RWPE2 (cell line): Measurements from ENCODE around the gene COPS4.
"Not testable (repeated sequence)": the region's sequence is repeated elsewhere in the genome, so short reads cannot be mapped to it uniquely, and the experiment has no call there.

ENCODE experiments used
- ATAC-seq: fragments of 200-7000 bp; cut with Tn5 transposase; 3 replicates; pipeline ENCODE4 v1.9.1; 2021; ENCODE audit warnings: low read depth
- DNase-seq: peaks from one replicate; pipeline ENCODE4 v3.0.0-alpha.2; 2020; ENCODE audit warnings: low spot score
- H3K27ac ChIP-seq: fragments of 450-650 bp; 2 replicates; pipeline ENCODE4 v1.5.1; 2017; ENCODE audit warnings: mild to moderate bottlenecking; ENCODE audit not compliant: poor library complexity, severe bottlenecking
- H3K27me3 ChIP-seq: fragments of 250-450 bp; sonication (Bioruptor Pico); 2 replicates; pipeline ENCODE4 v1.5.1; 2021; ENCODE audit warnings: mild to moderate bottlenecking, moderate library complexity; ENCODE audit not compliant: insufficient read depth, poor library complexity, severe bottlenecking
- H3K36me3 ChIP-seq: fragments of 250-450 bp; sonication (Bioruptor Pico); 2 replicates; pipeline ENCODE4 v1.5.1; 2020; ENCODE audit warnings: low read depth, mild to moderate bottlenecking, moderate library complexity
- H3K4me1 ChIP-seq: fragments of 250-450 bp; sonication (Bioruptor Pico); 2 replicates; pipeline ENCODE4 v1.5.1; 2021; ENCODE audit warnings: mild to moderate bottlenecking, moderate library complexity; ENCODE audit not compliant: insufficient read depth, poor library complexity, severe bottlenecking
- H3K4me3 ChIP-seq: fragments of 250-450 bp; sonication (Bioruptor Pico); 2 replicates; pipeline ENCODE4 v1.5.1; 2021; ENCODE audit warnings: mild to moderate bottlenecking, moderate library complexity; ENCODE audit not compliant: severe bottlenecking
- H3K9me3 ChIP-seq: fragments of 250-450 bp; sonication (Bioruptor Pico); 2 replicates; pipeline ENCODE4 v1.5.1; 2021; ENCODE audit warnings: mild to moderate bottlenecking, moderate library complexity; ENCODE audit not compliant: severe bottlenecking
- TF ChIP-seq, protein P1 (sequence below): fragments of 450-650 bp; IDR thresholded peaks from one replicate; pipeline ENCODE4 v1.5.1; 2017; ENCODE audit warnings: mild to moderate bottlenecking, moderate library complexity; ENCODE audit not compliant: poor library complexity, severe bottlenecking

COPS4 gene

DNA sequence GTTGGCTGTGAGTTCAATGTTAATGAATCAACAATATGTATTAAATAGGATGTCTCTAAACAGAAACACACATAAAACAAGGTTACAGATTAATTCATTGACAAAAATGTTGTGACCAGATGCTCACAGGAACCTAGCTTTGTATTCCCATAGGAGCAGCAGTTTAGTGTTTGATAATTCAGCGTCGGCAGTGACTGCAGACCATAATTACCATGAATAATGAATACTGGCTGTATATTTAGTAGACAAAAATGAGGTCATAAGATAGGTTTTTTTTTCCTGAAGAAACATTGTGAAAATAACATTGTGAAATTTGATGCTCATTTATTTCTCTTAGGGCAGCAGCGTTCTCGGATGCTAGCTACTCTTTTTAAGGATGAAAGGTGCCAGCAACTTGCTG is 27.8 kb downstream of the COPS4 start:
- Histone ChIP-seq H3K4me3 (no peak overlapping the region), H3K4me1 (peaks cover 11% of the 10 kb centered on the region), H3K27me3 (no peaks in the 10 kb centered on the region), H3K9me3 (no peaks in the 10 kb centered on the region), H3K36me3 (peaks cover 78% of the 10 kb centered on the region), H3K27ac (no peak overlapping the region)
- TF ChIP-seq, protein P1, sequence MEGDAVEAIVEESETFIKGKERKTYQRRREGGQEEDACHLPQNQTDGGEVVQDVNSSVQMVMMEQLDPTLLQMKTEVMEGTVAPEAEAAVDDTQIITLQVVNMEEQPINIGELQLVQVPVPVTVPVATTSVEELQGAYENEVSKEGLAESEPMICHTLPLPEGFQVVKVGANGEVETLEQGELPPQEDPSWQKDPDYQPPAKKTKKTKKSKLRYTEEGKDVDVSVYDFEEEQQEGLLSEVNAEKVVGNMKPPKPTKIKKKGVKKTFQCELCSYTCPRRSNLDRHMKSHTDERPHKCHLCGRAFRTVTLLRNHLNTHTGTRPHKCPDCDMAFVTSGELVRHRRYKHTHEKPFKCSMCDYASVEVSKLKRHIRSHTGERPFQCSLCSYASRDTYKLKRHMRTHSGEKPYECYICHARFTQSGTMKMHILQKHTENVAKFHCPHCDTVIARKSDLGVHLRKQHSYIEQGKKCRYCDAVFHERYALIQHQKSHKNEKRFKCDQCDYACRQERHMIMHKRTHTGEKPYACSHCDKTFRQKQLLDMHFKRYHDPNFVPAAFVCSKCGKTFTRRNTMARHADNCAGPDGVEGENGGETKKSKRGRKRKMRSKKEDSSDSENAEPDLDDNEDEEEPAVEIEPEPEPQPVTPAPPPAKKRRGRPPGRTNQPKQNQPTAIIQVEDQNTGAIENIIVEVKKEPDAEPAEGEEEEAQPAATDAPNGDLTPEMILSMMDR: no peak
- DNase-seq: no peak
- ATAC-seq: no peak

DNA sequence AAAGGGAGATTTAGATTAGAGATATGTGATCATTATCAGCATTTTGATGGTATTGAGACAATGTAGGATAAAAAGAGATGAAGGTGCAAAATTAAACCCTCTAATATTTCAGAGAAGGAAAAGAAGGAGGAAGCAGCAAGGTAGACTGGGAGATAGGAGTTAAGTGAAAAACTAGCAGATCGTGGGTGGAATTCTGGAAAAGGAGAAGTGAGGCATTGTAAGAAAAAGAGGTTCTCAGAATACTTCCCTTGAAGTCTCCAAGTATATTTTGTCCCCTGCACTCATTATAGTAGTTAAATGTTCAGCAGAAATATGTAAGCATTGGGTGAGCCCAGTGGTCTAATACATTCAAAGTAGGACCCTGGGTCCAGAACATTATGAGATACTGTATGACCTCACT is 30.3 kb downstream of the COPS4 start:
- H3K27ac ChIP-seq: no peak overlapping the region
- no peak for ATAC-seq

DNA sequence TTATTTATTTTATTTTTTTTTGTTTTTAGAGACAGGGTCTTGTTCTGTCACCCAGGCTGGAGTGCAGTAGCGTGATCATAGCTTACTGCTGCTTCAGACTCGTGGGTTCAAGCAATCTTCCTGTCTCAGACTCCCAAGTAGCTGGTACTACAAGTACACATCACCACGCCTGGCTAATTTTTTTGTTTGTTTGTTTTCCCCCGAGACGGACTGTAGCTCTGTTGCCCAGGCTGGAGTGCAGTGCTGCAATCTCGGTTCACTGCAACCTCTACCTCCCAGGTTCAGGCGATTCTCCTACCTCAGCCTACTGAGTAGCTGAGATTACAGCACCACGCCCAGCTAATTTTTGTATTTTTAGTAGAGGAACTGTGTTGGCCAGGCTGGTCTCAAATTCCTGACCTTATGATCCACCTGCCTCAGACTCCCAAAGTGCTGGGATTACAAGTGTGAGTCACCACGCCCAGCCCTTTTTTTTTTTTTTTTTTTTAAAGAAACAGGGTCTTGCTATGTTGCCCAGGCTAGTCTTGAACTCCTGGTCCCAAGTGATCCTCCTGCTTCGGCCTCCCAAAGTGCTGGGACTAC is 32.2 kb downstream of the COPS4 start:
- H3K36me3 ChIP-seq: peaks cover 69% of the 10 kb centered on the region
- no peaks in the 10 kb centered on the region for H3K9me3 ChIP-seq
- no peak overlapping the region for H3K4me3 ChIP-seq
- peak overlapping the region; percentile 21 for H3K27ac ChIP-seq
- DNase-seq: no peak
- peaks cover 20% of the 10 kb centered on the region for H3K4me1 ChIP-seq
- TF ChIP-seq, protein P1: no peak
- ATAC-seq: peak; percentile 68
- no peaks in the 10 kb centered on the region for H3K27me3 ChIP-seq

More for the DNA sequence above, 30.3 kb downstream of the COPS4 start:
- DNase-seq: no peak
- H3K36me3 ChIP-seq: peaks cover 76% of the 10 kb centered on the region
- TF ChIP-seq, protein P1: no peak
- H3K4me3 ChIP-seq: no peak overlapping the region
- no peaks in the 10 kb centered on the region for H3K27me3 ChIP-seq
- H3K4me1 ChIP-seq: peaks cover 11% of the 10 kb centered on the region
- no peaks in the 10 kb centered on the region for H3K9me3 ChIP-seq

DNA sequence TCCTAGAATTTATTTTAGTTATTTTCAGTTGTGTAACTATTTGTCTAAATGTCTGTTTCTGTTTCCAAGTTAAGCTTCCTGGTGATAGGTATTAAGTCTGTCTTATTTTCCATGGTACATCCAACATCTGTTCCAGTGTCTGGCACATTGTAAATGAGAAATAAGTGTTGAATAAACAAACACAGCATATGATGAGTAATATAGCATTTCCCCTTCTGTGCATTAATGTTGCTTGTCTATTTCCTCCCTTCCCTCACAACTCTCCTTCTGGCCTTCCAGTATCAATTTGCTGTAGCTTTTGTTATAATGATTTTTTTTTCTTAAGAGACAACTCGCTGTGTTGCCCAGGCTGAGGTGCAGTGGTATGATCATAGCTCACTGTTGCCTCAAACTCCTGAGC is 36.1 kb downstream of the COPS4 start:
- DNase-seq (no peak), ATAC-seq (peak; percentile 62; the same call in 1 of the 3 replicates)
- Histone ChIP-seq H3K27me3 (no peaks in the 10 kb centered on the region), H3K27ac (peak overlapping the region; percentile 5), H3K4me1 (peaks cover 25% of the 10 kb centered on the region), H3K9me3 (no peaks in the 10 kb centered on the region), H3K36me3 (peaks cover 65% of the 10 kb centered on the region), H3K4me3 (no peak overlapping the region)
- TF ChIP-seq, protein P1: no peak

DNA sequence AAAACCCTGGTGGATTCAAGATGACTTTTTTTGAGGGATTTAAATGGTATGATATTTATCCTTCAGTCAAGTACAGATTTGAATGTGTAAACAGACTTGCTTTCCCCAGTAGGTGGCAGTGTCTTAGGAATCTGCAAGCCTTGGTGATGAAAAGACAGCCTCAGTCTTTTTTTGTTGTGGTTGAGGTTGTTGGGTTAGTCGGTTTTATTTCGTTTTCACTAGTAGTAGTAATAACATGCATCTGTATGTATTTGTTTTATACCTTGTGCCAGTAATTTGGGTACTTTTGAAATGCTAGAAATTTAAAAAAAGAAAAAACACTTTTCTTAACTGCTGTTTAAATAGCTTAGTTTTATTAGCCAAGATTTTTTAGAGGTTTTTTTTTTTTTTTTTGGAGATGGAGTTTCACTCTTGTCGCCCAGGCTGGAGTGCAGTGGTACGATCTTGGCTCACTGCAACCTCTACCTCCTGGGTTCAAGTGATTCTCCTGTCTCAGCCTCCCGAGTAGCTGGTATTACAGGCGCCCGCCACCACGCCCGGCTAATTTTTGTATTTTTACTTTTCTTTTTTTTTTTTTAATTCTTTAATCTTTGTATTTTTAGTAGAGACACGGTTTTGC is 39.2 kb downstream of the COPS4 start:
- no peaks in the 10 kb centered on the region for H3K9me3 ChIP-seq
- no peak overlapping the region for H3K4me3 ChIP-seq
- H3K36me3 ChIP-seq: peaks cover 39% of the 10 kb centered on the region
- peaks cover 14% of the 10 kb centered on the region for H3K4me1 ChIP-seq
- ATAC-seq (peak; percentile 55; the same call in 1 of the 3 replicates), DNase-seq (no peak)
- no peaks in the 10 kb centered on the region for H3K27me3 ChIP-seq
- no peak overlapping the region for H3K27ac ChIP-seq
- TF ChIP-seq, protein P1: peak; percentile 84

DNA sequence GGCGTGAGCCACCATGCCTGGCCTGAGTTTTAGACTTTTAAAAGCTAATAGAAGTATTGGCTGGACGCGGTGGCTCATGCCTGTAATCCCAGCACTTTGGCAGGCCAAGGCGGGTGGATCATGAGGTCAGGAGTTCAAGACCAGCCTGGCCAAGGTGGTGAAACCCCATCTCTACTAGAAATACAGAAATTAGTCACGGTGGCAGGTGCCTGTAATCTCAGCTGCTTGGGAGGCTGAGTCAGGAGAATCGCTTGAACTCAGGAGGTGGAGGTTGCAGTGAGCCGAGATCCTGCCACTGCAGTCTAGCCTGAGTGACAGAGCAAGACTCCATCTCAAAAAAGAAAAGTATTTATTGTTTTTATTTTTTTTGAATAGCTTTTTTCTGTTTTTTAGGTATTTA is 39.8 kb downstream of the COPS4 start:
- not testable (repeated sequence) for H3K27me3 ChIP-seq, DNase-seq, H3K4me3 ChIP-seq, ATAC-seq, H3K9me3 ChIP-seq, H3K27ac ChIP-seq
- peaks cover 14% of the 10 kb centered on the region for H3K4me1 ChIP-seq
- peaks cover 36% of the 10 kb centered on the region for H3K36me3 ChIP-seq
